ENCODE results near the gene G3BP1.
"Not testable (repeated sequence)": the region's sequence is repeated elsewhere in the genome, so short reads cannot be mapped to it uniquely, and the experiment has no call there.

Gene G3BP1

DNA sequence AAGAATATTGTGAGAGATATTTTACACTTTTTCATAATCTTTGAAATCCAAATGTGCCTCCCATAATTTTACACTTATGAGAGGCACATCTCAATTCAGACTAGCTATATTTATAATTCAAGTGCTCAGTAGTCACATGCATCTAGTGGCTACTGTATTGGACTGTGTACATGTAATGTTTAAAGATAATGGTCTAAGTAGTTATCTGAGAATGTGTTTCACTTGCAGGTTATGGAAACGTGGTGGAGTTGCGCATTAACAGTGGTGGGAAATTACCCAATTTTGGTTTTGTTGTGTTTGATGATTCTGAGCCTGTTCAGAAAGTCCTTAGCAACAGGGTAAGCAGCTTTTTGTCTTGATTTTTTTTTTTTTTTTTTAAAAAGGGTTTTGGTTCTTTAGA is 28.8 kb downstream of the G3BP1 start:
- DNase-seq: no peak

DNA sequence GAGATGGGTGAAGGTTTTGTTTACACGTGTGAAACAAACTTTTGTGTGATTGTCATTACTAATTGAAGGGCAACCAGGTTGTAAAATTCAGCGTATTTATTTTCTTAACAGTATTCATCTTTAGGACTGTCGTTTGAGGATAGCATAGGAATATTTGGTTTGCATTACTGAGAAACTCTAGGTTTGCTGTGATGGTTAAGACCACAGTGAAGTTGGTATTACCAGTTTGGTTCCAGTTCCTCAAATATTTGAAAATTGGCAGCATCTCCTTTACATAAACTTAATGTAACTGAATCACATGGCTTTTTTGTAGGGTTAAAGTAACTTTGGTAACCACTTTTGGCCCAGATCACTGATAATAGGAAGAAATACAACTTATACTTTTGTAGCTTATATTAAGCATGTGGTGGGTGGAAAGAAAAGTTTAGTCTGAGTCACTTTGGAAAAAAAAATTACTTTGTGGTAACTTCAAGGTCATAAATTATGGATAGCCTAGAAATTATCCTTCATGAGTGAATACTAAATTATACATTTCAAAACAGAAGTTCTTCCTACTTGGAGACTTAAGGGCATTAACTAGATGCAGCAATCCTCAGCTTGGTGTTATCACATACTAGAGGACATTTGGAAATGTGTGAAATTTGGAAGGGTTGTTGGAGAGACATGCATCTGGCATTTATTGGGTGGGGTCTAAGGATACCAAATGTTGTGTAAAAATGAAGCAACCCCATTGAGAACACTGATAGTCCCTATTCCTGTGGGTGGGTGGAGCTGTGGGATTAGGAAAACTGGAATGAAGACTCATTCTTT is 33.9 kb downstream of the G3BP1 start:
- DNase-seq: no peak

DNA sequence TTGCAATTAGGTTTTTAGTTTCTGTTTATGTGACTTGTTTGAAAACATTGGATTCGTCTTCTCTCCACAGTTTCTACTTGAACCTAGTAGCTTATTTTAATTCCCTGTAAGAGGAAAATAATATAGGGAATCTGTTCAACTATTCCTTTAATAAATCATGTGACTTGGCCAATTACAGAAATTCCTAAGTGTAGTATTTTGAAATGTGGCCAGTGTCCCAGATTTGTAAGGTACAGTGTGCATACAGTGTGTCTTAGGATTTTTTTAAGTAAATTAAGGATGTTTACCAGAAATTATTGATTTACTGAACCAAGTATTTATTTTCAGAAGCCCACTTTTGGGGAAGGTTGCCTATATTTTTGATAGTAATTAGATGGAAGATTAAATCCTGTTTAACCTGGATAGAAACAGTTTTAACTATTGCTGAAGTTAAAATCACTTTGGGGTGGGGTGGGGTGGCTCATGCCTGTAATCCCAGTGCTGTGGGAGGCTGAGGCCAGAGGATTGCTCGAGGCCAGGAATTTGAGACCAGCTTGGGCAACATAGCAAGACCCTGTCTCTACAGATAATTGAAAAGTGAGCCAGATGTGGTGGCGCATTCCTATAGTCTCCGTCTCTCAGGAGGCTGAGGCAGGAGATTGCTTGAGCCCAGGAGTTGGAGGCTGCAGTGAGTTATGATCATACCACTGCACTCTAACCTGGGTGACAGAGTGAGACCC is 36.9 kb downstream of the G3BP1 start:
- no peak for DNase-seq

DNA sequence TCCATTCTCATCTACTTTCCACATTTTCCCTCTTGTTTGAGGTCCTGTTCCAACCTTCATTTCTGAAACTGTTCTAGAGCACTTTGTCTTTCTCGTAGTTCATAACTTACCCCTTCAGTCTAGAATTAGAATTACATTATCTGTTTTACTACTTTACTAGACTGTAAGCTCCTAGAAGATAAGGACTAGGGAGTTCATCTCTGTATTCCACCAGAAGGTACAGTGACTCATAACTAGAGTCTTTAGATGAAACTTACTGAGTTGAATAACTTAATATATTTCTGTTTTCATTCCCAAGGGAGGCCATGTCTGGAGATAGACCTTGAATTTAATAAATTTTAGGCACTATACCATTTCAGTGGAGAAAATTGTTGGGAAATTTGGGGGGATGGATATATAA is 38.7 kb downstream of the G3BP1 start:
- DNase-seq: no peak

- no peak for DNase-seq
Observed at GRCh38 chr5:151810897-151811296, 39.1 kb downstream of the G3BP1 start.

DNA sequence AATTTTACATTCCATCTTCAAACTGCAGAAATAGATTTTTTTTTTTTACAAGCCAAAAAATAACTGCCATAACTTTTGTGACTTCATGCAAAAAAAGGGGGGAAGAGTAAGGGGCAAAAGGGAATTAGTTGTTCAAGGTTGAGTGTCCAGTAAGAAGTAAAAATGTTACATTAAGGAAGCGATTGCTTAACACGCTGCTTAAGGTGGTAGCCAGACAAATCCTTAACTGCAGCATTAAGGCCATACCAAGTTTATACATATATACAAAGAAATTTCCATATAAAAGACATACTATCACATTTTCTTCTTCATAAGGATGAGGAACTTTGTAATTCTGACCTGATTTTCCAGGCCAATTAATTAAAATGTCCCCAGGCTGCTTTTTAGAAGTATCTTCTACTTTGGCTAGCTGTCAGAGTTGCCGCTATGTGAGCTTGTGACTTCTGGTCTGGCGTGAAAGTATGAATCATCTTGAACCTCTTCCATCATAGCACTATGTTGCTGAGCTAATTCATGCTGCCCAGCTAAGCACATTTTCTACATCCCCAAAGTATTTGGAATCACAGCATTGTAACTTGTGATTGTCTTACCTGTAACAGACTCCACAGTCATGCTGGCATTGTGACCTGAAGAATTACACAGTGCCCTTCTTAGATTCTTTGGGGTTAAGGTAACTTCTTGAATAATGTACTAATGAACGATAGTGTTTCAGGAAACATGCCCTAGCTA is 40.0 kb downstream of the G3BP1 start:
- DNase-seq: no peak

GRCh38 chr5:151812757-151813309 is 41.1 kb downstream of the G3BP1 start:
- DNase-seq: no peak

DNA sequence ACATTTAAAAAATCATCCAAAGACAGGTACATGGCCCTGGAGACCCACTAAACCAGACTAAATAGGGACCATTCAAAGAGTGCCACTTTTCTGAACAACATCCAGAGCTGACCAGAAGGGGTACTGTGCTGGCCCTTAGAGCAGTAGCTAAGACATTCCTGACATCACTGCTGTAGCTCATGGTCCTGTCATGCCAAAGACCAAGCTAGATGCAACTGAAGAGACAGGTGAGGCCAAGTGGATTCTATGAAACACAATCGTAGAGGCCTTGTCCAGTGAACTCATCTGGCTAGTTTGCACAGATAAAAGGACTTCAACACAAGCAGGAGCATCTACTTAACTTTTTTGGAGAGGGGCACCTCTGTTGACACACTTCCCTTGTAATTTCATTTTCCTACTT is 43.3 kb downstream of the G3BP1 start:
- no peak for DNase-seq

DNA sequence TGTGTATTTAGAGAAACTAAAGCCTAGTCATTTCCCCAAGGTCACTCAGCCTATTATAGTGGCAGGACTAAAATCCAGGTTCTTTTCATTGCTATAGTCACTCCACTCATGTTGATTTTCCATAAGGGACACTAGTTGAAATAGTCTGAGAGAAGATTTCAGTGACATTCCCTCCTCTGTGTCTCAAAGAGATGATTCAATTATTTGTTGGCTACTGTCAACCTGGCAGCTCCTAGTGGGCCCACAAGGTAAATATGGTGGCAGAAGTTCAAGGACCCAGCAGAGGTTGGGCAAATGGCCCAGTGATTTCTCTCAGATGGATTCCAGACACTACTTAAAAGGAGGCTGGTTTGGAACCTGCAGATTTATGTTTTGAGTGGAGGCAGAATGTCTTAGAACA is 48.1 kb downstream of the G3BP1 start:
- DNase-seq: no peak

- no peak for DNase-seq
Observed at GRCh38 chr5:151820271-151820670, 48.5 kb downstream of the G3BP1 start.

GRCh38 chr5:151820903-151821302 is 49.1 kb downstream of the G3BP1 start:
- DNase-seq: no peak

GRCh38 chr5:151822141-151822540 is 50.4 kb downstream of the G3BP1 start:
- no peak for DNase-seq

DNA sequence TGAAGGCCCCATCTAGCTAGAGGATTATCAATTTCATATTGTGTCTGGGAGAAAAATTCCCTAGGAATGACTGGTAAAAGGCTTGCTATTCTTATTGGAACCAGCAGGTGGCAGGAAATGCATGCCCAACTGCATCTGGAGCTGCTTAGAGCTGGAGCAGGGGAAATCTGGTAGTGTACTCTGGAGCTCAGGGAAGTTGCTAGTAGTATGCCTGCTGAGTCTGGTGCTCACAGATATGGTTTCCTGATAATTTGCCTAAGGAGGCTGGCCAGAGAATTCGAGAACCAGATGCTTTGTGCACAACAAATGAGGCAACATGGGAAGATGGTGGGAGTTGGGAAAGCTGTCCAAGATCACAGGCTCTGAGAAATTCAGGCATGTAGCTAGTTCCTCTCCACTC is 53.7 kb downstream of the G3BP1 start:
- DNase-seq: peak; percentile 34

- DNase-seq: no peak
Observed at GRCh38 chr5:151829370-151829769, 57.6 kb downstream of the G3BP1 start.

DNA sequence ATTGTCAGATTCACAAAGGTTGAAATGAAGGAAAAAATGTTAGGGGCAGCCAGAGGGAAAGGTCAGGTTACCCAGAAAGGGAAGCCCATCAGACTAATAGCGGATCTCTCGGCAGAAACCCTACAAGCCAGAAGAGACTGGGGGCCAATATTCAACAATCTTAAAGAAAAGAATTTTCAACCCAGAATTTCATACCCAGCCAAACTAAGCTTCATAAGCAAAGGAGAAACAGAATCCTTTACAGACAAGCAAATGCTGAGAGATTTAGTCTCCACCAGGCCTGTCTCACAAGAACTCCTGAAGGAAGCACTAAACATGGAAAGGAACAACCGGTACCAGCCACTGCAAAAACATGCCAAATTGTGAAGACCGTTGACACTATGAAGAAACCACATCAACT is 61.1 kb downstream of the G3BP1 start:
- DNase-seq: not testable (repeated sequence)

DNA sequence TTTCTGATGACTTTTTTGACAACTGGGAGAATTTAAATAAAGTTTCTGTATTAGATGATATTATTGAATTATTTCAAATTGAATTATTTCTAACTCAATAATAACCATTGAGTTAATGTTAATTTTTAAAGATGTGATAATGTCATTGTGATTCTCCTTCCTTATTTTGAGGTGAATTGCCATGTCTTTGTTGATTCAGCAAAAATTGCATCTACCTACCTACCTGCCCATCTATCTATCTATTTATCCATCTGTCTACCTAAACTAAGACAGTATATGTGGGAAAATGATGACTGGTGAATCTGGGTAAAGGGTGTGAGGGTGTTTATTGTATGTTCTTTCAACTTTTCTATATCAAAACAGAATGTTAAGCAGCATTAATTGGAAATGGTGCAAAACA is 75.0 kb downstream of the G3BP1 start:
- DNase-seq: no peak

DNA sequence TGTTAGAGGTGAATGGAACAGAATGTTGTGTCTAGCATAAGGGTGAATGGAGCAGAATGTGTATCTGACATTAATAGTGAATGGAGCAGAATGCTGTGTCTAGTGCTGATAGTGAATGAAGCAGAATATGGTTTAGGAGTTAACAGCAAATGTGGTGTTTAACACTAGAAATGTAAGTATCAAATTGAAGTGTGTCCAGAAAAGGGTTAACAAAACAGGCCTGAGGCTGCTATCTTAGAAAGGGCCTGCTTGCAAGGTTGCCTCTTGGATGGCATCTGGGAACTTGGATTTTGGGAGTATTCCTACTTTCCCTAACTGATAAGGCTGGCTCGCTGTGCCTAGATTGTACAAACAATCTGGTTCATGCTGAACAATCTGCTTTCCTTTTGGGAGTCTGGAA is 76.1 kb downstream of the G3BP1 start:
- DNase-seq: no peak

DNA sequence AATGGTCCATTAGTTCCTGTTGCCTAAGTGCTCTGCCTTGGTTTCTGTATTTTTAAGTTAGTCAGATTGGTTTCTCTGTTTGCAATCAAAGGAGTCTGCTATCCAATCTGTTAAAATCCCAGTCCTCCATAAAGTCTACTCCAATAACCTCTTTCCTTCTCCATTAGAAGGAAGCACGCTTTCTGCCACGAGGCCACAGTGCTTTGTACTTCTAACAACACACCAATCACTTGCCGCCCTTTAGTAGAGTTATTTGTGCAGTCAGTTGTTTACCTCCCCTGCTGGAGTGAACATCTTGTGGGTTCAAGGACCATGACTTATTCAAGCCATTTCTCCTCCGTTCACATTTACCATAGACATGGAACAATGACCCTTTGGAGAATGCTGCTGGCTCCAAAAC is 83.9 kb downstream of the G3BP1 start:
- DNase-seq: no peak

GRCh38 chr5:151856861-151857260 is 85.1 kb downstream of the G3BP1 start:
- DNase-seq: no peak

- not testable (repeated sequence) for DNase-seq
Observed at GRCh38 chr5:151860867-151861266, 89.1 kb downstream of the G3BP1 start.
